Fibroblast of the conjunctiva (primary cell): Measurements from ENCODE around the gene SFTA2.

ENCODE experiments used
- DNase-seq: peaks from one replicate; pipeline ENCODE4 v3.0.0-alpha.2; 2010; ENCODE audit warnings: low read depth

SFTA2 gene

DNA sequence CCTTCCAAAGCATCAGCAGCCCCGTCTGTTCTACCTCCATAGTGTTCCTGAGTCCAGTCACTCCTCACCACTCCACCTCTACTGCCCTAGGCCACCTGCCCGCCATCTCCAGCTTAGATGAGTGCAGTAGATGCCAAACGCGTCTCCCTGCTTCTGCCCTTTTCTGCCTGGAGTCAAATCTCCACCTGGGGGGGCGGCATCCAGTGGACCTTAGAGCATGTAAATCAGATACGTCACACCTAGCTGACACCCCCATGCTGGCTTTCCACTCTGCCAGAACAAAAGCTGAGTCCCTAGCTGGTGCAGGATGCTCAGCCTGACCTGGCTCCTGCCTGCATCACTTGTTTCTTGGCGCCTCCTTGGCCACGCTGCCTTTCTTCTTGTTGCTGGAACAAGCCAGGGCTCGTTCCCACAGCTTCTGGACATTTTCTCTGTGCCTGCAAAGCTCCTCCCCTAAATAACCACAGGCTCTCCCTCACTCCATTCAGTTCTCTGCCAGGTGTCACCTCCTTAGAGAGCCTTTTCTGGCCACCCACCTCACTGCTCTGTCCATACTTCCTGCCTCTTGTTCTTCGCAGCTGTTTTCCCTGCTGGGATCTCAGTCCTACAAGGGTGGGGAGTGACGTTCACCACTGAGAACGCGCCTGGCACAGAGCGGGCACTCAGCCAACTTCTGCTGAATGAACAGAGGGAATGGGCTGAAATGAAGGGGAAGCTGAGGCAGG is 41.9 kb downstream of the SFTA2 start:
- no peak for DNase-seq

DNA sequence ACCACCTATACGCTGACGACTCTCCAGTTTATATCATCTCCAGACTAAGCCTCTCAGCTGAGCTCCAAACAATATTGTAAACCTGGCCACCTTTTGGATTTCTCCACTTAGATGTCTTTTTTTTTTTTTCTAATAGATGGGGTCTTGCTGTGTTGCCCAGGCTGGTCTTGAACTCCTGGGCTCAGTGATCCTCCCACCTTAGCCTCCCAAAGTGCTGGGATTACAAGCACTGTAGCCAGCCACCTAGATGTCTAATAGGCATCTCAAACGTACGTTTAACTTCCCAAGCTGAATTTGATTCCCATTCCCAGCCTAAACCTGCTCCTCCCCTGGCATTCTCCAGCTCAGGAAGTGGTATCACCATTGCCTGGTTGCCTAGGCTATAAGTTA is 42.5 kb downstream of the SFTA2 start:
- no peak for DNase-seq

DNA sequence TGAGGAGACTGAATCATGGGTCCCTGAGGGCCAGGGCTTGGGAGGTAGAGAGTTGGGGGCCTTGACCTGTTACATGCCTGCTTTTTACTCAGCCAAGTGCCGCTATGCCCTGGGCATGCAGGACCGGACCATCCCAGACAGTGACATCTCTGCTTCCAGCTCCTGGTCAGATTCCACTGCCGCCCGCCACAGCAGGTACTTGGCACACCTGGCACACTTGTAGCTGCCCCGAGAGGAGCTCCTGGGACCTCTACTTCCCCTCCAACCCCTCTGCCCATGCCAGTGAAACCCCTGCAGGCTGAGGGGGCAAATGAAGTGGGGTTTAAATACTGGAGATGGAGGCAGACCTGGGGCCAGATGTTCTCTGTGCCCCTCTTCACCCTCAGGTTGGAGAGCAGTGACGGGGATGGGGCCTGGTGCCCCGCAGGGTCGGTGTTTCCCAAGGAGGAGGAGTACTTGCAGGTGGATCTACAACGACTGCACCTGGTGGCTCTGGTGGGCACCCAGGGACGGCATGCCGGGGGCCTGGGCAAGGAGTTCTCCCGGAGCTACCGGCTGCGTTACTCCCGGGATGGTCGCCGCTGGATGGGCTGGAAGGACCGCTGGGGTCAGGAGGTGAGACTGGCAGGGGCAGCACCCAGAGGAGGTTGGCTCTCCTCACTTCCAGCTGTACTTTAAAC is 43.0 kb downstream of the SFTA2 start:
- DNase-seq, result no peak

DNA sequence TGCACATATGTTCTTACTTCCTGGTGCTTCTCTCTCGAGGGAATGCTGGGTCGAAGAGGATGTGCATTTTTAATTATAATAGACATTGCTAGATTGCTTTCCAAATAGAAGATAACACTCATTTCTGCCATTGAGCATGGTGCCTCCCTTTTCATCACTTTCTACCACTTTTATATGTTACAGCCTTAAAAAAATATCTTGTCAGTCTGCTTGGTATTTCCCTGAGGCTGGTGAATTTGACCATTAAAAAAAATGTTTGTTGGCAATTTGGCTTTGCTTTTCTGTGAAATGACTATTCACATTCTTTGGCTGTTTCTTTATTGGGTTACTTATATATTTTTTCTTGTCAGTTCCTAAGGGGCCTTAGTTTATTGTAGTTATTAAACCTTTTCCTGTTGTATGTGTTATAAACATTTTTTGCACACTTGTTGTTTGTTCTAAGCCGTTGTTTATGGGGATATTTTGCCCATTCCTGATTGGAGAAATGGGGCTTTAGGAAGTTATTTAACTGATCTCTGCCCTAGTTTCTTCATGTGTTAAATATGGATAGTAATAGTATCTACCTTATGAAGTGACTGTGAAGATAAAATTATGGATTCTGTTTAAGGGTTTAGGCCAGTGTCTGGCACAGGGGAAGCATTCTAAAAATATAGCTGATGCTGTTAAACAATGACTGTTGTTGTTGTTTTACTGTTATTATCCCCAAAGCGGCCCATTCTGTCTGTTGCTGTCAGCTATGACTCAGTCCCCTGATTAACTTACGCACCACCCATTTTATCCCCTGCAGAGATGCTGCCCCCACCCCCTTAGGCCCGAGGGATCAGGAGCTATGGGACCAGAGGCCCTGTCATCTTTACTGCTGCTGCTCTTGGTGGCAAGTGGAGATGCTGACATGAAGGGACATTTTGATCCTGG is 43.8 kb downstream of the SFTA2 start:
- no peak for DNase-seq

DNA sequence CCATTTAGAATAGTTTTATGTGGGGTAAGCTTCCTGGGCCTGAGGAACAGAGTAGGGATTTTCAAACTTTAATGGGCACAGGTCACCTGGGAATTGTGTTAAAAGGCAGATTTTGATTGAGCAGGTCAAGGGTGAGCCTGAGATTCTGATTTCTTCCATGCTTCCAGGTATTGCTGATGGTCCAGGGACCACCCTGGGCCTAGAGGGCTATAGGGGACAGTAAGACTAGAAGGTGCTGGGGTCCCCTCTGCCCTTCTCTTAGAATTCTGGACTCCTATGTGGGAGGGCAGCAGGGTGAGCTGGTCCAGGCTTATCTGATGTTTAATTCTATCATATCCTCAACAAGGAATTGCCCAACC is 45.1 kb downstream of the SFTA2 start:
- DNase-seq, result no peak

DNA sequence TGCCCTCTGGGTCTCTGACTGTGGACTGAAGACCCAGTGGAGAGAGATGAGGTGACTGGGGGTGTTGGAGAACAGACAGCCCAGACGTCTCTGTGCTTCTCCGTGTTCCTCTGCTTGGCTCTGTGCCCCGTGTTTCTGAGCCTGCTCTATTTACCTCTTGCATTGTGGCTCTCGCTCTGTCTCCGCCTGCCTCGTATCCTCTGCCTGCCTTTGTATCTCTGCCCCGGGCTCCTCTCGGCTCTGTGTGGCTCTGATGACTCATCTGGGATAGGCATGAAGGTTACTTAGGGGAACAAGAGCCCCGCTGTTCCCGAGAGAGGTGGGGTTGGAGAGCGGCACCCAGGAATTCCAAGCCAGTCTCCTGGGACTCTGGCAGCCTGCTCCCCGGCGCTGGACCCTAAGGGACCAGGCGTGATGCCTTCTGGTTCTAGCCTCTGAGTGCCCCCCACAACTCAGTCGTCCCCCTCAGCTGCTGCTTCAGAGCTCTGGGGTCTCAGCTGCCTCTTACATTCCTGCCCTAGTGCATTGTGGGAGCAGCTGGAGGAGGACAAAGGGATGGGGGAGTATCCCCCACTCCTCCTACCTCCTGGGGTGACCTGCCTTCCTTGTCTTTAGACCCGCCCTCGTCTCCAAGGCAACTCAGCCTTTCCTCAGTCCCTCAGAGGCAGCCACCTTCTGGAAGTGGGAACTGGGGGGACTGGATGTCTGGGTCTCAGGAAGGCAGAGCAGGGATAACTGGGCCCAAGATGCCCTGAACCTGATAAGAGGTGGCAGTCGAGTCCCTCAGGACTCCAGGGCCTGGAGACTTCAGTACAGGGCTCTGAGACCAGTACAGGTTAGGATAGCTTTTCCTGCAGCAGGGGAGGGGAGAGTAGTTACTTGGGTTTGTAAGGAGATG is 45.7 kb downstream of the SFTA2 start:
- no peak for DNase-seq

DNA sequence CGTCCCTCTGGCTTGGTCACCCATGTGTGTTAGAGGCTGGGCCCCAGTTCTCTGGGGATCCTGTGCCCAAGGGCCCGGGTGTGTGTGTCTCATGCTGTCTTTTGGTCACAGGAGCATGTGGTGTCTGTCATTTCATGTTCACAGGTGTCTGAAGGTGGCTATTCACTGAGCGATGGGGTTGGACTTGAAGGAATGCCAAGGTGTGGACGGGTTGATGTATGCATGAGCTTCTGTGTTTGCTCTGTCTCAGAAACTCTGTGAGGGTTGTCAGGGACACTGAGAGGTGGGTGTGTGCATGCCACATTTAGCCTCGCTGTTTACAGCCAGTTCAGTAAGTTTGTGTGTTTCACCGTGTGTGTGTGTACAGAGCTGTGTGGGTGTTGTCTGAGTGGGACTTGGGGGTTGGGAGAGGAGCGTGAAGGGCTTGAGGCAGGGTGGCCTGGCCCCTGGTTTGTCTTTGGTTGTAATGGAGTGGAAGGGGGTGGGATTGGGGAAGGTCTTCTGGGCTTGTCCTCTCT is 46.4 kb downstream of the SFTA2 start:
- no peak for DNase-seq

DNA sequence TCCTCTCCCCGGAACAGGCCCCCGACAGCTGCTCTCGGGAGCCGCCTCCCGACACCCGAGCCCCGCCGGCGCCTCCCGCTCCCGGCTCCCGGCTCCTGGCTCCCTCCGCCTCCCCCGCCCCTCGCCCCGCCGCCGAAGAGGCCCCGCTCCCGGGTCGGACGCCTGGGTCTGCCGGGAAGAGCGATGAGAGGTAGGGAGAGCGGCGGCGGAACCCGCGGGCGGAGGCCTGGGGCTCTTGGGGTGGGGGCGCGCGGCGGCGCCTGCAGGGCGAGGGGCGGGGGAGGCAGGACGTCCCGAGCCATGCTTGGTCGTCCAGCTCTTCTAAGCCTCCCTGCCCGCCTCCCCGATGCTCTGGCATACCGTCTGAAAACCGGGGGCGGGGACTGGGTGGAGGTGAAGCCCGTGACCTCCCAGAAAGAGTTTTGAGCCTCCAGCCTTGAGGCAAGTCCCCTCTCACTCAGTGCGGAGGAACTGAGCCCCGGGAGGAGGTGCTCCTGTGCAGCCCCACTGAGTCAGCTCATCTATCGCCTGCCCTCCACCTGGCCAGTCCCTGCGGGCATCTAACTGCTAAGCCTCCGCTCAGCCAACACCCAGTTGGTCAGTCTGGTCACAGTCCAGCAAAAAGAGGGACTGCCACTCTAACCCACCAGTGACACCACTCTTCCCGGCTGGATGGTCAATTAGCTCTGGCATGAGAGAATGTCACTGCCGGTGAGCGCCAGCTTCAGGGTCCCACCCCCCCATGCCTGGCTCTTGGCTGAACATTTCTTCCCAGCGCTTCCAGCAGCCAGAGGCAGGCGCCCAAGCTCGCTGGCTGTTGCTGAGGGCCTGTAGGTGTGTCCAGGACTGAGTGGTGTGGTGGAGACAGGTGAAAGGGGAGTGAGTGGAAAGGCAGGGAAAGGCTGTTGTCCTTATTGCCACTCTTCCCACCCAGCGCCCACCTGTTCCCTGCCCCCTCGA is 47.2 kb downstream of the SFTA2 start:
- DNase-seq, result no peak

DNA sequence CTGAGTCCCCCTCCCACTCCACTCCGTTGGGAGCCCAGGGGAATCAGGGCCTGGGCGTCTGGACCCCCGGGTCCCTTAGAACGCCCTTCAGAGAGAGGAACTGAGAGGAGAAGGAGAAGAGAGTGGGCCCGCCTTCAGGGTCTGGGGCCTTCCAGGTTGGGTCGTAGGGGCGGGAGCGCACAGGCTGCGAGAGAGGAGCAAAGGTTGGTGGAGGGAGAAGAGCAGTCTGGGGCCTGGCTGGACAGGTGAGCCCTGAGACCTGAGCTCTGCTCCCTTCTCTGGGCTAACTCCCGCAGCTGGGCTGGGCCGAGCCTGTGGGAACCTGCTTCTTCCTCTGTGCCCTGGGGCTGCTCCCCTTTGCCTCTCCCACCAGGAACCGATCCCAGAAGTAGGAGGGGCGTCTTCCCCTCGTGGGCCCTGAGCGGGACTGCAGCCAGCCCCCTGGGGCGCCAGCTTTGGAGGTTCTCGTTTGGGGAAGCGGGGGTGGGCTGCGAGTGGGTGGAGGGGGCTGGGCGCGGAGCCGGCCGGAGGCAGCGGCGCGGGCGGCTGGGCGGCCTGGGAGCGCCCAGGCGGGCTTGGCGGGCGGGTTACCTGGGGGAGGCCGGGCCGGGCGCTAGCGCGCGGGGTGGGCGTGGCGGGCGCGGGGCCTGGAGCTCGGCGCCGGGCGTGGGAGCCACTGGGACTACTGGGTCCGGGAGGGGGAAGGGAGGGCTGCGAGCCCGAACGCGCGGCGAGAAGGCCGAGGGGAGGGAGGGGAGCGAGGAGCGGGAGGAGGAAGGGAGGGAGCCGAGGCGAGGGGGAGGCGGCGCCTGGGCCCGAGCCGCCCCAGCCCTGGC is 48.1 kb downstream of the SFTA2 start, which contains the start of gene DDR1:
Gene DDR1 (plus strand): TSS at position 835 of the 836 bp plus-strand sequence. CDS start 4,211 bp downstream, outside the sequence.
- no peak for DNase-seq

DNA sequence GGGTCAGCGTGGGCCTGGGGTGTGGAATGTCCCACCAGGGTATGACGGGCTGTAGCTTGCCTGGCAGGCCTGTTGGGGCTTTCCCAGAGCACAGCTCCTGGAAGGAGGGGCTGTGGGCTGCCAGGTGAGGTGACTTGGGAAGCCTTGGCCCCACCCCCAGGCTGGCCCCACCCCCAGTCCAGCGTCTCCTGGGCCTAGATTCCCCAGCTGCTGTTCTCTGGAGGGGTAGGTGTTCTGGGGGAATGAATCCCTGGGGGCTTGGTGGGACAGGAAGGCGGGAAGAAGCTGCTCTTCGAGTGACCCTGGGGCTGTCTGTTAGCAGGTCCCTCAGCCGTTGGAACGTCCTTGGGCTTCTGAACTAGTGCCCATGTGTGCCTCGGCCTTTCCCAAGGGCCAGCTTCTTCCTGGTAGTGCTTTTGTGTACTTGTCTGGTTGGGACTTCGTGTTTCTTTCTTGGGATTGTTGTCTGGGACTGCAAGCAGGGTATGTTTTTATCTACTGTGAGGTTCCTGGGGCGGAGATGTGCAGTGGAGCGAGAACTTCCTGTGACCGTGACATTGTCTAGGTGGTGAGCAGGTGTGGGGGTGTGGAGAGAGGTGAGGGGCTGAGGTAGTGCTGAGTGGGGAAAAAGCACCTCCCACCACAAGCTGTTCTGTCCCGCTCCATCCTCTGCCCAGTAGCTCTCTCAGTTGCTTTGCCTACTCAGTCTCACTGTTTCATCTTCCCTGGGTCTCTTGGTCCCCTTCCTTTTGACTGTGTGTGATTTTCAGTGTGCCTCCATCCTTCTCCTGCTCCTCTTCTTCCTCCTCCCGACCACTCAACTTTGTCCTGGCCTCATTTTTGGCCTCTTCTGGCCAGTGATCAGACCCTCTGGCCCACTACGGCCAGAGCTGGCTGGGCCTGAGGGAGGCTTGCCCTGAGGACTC is 48.9 kb downstream of the SFTA2 start:
- no peak for DNase-seq

DNA sequence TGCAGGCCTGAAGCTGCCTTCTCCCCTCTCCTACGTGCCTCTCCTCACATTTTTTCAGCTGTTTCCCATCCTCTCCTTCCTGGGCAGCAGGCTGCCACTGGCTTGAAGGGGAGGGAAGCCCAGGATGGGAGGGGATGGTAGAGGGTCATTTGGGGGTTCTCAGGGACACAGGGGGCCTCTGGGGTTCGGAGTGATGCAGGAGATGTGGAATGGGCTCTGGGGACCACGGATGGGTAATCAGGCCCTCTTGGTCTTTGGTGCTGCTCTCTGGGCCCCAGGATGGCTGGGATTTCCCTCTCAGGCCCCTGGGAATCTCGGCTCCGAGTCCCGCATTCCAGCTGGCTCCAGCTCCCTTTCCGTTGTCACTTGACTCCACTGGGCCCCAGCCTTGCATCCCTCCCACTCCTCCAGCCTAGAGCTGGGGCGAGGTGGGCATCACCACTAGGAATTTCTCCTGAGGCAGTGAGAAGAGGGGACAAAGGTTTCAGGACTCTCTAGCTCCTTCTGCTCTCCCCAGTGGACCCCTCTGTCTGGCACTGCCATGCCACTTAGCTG is 49.7 kb downstream of the SFTA2 start:
- no peak for DNase-seq

DNA sequence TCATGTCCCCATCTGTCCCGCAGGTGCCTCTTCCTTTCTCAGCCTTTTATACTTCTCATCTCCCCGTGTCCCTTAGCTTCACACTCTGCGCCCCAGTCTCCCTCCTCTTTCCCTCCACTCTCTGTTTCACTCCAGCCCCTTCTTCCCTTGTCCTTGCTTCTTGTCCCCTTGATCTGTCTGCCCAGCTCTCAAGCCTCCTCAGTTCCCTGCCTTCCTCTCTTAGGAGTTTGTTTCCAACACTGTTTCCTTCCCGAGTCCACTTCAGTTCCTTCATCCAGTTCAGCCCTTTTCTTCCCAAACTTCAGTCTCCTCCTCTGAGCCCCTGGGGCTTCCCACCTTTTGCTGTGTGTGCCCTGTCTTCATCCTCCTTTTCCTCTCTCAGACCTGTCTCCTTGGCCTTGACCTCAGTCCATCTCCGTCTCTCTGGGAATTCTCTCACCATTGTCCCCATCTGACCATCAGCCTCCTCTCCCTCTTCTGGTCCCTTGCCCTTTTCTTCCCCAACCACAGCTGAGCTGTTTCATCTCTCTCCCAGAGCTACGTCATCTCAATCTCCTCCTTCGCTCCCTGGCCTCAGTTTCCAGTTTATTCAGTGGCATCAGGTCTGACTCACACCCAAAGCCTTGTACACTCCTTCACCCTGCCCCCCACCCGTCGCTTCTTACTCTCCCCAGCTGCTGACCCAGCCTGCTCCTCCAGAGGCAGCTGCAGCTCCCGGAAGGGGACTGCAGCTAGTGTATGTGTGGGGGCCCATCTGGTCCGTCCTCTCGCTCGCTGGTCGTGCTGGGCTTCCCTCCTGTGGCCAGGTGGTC is 50.4 kb downstream of the SFTA2 start:
- DNase-seq, result no peak
